Nephron (organoid): ENCODE results near the gene KLRC1.
A peak's percentile ranks its signal among the peaks of the same experiment; 100 is the strongest.
"Not testable (repeated sequence)": the region's sequence is repeated elsewhere in the genome, so short reads cannot be mapped to it uniquely, and the experiment has no call there.

Experiments used
- H3K27ac Mint-ChIP-seq, 3 experiments: 2 replicates each; pipeline ENCODE4 v1.8.0; 2020; ENCODE audit warnings: mixed read lengths in 3 of 3, mild to moderate bottlenecking in 2 of 3, moderate library complexity in 1 of 3
- H3K27me3 Mint-ChIP-seq: 2 replicates; pipeline ENCODE4 v1.8.0; 2021; ENCODE audit warnings: low read depth, mild to moderate bottlenecking, moderate library complexity, mixed read lengths
- H3K36me3 Mint-ChIP-seq: 2 replicates; pipeline ENCODE4 v1.8.0; 2020; ENCODE audit warnings: low read depth, mixed read lengths
- H3K4me1 Mint-ChIP-seq: 2 replicates; pipeline ENCODE4 v1.8.0; 2020; ENCODE audit warnings: mixed read lengths
- H3K4me3 Mint-ChIP-seq, 3 experiments: 2 replicates each; pipeline ENCODE4 v1.8.0; 2020; ENCODE audit warnings: mild to moderate bottlenecking in 3 of 3, mixed read lengths in 3 of 3, moderate library complexity in 2 of 3
- H3K9me3 Mint-ChIP-seq: 2 replicates; pipeline ENCODE4 v1.8.0; 2020; ENCODE audit warnings: mixed read lengths
- TF ChIP-seq, protein P1 (sequence below), 3 experiments: fragments of 200-600 bp; sonication (generic); IDR thresholded peaks; one replicate each; pipeline ENCODE4 v1.5.0; 2021; ENCODE audit warnings: antibody characterized with exemption in 3 of 3; ENCODE audit not compliant: unreplicated experiment in 3 of 3

The KLRC1 gene

DNA sequence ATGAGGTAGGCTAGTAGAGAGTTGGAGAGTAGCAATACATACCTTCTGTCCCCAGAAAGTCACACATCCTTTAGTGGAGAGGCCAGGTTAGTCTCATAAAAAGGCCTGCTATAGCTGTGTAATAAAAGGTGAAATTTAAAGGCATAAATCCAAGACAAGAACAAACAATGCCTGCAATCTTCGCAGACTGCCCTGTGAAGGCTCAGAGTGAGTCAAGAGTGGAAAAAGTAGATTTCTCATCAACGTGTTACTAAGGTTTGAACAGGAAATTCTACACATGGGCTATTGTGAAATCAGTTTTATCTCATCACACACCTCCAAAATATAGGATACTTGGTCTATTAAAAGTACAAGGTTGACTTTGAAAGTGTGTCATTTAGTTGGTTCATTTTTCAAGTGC, at the start of gene KLRC1:
KLRC1 (minus strand) TSS at position 222 of the 400 bp plus-strand sequence. CDS start 2,221 bp downstream, outside the sequence.
- no peaks in the 10 kb centered on the region for H3K36me3 Mint-ChIP-seq
- H3K4me1 Mint-ChIP-seq, result no peaks in the 10 kb centered on the region
- no peak within 1 kb of the TSS for H3K4me3 Mint-ChIP-seq
- H3K27me3 Mint-ChIP-seq, result peaks cover 4% of the 10 kb centered on the region
- TF ChIP-seq, protein P1, sequence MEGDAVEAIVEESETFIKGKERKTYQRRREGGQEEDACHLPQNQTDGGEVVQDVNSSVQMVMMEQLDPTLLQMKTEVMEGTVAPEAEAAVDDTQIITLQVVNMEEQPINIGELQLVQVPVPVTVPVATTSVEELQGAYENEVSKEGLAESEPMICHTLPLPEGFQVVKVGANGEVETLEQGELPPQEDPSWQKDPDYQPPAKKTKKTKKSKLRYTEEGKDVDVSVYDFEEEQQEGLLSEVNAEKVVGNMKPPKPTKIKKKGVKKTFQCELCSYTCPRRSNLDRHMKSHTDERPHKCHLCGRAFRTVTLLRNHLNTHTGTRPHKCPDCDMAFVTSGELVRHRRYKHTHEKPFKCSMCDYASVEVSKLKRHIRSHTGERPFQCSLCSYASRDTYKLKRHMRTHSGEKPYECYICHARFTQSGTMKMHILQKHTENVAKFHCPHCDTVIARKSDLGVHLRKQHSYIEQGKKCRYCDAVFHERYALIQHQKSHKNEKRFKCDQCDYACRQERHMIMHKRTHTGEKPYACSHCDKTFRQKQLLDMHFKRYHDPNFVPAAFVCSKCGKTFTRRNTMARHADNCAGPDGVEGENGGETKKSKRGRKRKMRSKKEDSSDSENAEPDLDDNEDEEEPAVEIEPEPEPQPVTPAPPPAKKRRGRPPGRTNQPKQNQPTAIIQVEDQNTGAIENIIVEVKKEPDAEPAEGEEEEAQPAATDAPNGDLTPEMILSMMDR (IDR thresholded peaks at IDR 0.05; ENCODE audit: unreplicated experiment in 3 of 3), result no peak
- no peak within 1 kb of the TSS for H3K27ac Mint-ChIP-seq
- peaks cover 28% of the 10 kb centered on the region for H3K9me3 Mint-ChIP-seq

DNA sequence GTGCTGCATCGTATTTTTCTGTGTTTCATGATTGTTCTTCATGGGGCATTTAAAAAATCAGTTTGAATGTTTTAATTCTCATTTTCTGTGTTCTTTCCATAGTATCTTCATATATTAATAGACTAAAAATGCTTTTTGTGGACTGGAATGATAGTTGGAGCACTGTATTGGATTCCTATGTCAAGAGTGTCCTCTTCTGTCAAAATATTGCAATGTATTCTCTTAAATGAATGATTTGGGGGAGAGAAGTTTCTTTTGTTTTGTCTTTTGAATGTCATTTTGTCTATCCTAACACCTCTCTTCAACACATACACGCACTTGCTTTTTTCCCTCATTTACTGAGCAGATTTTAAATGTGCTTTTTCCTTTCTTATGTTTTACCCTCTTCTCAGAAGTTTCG, 47.9 kb upstream of the KLRC1 start:
- Mint-ChIP-seq H3K36me3 (no peaks in the 10 kb centered on the region), H3K27me3 (no peaks in the 10 kb centered on the region), H3K4me3 (no peak overlapping the region), H3K27ac (no peak overlapping the region), H3K9me3 (peaks cover 2% of the 10 kb centered on the region), H3K4me1 (no peaks in the 10 kb centered on the region)
- TF ChIP-seq, protein P1 (IDR thresholded peaks at IDR 0.05; ENCODE audit: unreplicated experiment in 3 of 3), result peak in 2 of 3 experiments; percentile 24 to 31

DNA sequence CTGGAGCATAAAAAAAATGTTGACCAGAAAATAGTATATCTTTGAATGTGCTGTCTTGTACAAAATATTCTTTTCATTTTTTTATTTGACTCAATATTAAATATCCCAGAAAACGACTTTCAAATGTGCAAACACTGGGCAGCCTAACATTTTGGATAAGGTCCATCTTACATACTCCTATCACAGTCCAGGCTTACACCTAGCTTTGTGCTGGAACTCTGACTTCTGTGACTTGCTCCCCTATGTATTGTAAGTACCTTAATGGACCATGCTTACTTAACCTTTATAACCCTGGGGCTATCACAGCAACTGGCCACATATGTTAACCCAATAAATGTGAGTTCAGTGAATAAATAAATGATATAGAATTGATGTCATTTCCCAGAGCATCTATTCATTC, 44.9 kb upstream of the KLRC1 start:
- no peak overlapping the region for H3K4me3 Mint-ChIP-seq
- H3K36me3 Mint-ChIP-seq, result no peaks in the 10 kb centered on the region
- peaks cover 2% of the 10 kb centered on the region for H3K9me3 Mint-ChIP-seq
- no peaks in the 10 kb centered on the region for H3K4me1 Mint-ChIP-seq
- H3K27me3 Mint-ChIP-seq, result no peaks in the 10 kb centered on the region
- H3K27ac Mint-ChIP-seq, result no peak overlapping the region
- TF ChIP-seq, protein P1 (IDR thresholded peaks at IDR 0.05; ENCODE audit: unreplicated experiment in 3 of 3), result no peak

DNA sequence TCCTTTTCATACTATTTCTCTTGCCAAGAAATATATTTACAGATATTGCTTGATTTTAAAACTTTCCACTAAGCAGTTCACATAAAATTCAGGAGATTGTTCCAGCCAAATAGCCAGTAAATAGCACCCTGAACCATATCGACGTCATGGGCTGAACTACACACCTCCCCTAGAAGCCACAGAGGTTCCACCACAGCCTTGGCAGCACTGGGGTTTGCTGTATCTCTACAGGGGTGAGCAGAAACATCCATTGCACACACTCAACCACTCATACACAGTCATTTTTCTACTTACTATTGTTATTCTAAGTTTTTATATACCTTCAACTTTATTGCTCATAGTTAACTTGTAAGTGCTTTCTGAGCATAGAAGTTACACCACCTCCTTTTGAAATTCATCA, 44.4 kb upstream of the KLRC1 start:
- no peaks in the 10 kb centered on the region for H3K4me1 Mint-ChIP-seq
- no peak overlapping the region for H3K27ac Mint-ChIP-seq
- no peaks in the 10 kb centered on the region for H3K27me3 Mint-ChIP-seq
- TF ChIP-seq, protein P1 (IDR thresholded peaks at IDR 0.05; ENCODE audit: unreplicated experiment in 3 of 3), result no peak
- H3K4me3 Mint-ChIP-seq, result no peak overlapping the region
- no peaks in the 10 kb centered on the region for H3K9me3 Mint-ChIP-seq
- H3K36me3 Mint-ChIP-seq, result no peaks in the 10 kb centered on the region

DNA sequence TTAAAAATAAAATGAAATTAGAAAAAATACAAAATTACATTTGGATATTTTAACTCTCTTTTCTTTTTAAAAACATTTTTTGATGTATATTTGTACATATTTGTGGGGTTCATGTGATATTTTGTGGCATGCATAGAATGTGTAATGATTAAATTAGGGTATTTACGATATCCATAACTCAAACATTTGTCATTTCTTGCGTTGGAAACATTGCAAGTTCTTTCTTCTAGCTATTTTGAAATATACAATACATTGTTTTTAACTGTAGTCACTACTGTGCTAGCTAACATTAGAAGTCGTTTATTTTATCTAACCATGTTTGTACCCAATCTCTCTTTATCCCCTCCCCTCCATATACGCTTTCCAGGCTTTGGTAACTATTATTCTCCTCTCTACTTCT, 38.6 kb upstream of the KLRC1 start:
- H3K4me3 Mint-ChIP-seq, result no peak overlapping the region
- no peaks in the 10 kb centered on the region for H3K4me1 Mint-ChIP-seq
- no peaks in the 10 kb centered on the region for H3K9me3 Mint-ChIP-seq
- no peaks in the 10 kb centered on the region for H3K27me3 Mint-ChIP-seq
- H3K27ac Mint-ChIP-seq, result no peak overlapping the region
- no peaks in the 10 kb centered on the region for H3K36me3 Mint-ChIP-seq
- TF ChIP-seq, protein P1 (IDR thresholded peaks at IDR 0.05; ENCODE audit: unreplicated experiment in 3 of 3), result no peak

DNA sequence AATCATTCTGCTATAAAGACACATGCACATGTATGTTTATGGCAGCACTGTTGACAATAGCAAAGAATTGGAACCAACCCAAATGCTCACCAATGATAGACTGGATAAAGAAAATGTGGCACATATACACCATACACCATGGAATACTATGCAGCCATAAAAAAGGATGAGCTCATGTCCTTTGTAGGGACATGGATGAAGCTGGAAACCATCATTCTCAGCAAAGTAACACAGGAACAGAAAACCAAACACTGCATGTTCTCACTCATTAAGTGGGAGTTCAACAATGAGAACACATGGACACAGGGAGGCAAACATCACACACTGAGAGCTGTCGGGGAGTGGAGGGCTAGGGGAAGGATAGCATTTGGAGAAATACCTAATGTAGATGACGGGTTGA, 34.2 kb upstream of the KLRC1 start:
- H3K27ac Mint-ChIP-seq, H3K4me3 Mint-ChIP-seq, H3K9me3 Mint-ChIP-seq, H3K4me1 Mint-ChIP-seq, H3K36me3 Mint-ChIP-seq, H3K27me3 Mint-ChIP-seq: not testable (repeated sequence)

DNA sequence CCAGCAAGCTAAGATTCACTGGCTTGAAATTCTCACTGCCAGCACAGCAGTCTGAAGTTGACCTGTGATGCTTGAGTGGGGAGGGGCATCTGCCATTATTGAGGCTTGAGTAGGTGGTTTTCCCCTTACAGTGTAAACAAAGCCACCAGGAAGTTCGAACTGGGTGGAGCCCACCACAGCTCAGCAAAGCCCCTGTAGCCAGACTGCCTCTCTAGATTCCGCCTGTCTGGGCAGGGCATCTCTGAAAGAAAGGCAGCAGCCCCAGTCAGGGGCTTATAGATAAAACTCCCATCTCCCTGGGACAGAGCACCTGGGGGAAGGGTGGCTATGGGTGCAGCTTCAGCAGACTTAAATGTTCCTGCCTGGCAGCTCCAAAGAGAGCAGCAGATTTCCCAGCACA, 28.7 kb upstream of the KLRC1 start:
- H3K36me3 Mint-ChIP-seq, H3K27ac Mint-ChIP-seq, H3K27me3 Mint-ChIP-seq, H3K4me1 Mint-ChIP-seq, H3K4me3 Mint-ChIP-seq: not testable (repeated sequence)
- peaks cover 11% of the 10 kb centered on the region for H3K9me3 Mint-ChIP-seq

DNA sequence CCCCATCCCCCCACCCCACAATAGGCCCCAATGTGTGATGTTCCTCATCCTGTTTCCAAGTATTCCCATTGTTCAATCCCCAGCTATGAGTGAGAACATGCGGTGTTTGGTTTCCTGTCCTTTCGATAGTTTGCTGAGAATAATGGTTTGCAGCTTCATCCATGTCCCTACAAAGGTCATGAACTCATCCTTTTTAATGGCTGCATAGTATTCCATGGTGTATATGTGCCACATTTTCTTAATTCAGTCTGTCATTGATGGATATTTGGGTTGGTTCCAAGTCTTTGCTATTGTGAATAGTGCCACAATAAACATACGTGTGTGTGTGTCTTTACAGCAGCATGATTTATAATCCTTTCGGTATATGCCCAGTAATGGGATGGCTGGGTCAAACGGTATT, 19.6 kb upstream of the KLRC1 start:
- H3K27me3 Mint-ChIP-seq, H3K27ac Mint-ChIP-seq, H3K4me1 Mint-ChIP-seq, H3K36me3 Mint-ChIP-seq, H3K4me3 Mint-ChIP-seq: not testable (repeated sequence)
- H3K9me3 Mint-ChIP-seq, result peaks cover 16% of the 10 kb centered on the region
